Measurements from ENCODE around the gene HLA-DMA. TPM values are rescaled to one million over a fixed set of nuclear protein-coding genes. Genes with fewer than 3 reads are reported as not detected.

Gene HLA-DMA
- total and polyA plus RNA-seq, 2 of the 13 experiments (the other 11 are each of a cell fraction or from before 2014, with no cell fraction given) = 0.70 to 0.71 TPM

DNA sequence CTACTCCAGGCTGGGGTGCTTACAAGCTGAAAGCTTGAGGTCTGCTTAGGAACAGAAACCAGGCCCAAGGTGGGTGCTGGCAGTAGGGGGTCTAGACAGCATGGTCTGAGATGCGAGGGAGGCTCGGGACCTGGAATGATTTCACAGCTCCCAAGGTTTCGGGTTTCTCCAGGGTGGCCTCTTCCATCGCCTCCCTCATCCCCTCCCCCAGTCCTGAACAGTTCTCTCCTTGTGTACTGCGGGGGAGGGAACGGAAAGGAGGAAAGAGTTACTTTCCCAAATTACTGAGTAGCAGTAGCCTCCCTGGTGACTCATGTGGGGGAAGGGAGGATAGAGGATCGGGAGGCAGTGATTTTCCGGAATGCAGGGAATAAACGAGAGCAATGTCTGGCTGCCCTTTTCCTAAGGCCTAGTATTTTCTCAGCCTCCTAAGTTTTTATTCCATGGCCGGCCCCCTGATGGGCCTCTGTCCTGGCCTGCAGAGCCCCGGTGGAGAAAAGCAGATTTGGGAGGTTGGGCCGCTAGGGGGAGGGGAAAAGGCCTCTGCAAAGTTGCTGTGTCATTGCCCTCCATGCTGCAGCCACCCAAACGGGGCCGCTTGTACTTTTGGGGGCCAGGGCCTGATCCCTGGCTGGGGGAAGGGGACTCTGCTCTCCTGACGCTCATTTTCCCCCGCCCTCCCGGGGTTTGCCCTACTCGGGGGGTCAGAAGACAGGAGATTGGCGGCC, 17.0 kb upstream of the HLA-DMA start (continued):
- TF ChIP-seq, protein P1, sequence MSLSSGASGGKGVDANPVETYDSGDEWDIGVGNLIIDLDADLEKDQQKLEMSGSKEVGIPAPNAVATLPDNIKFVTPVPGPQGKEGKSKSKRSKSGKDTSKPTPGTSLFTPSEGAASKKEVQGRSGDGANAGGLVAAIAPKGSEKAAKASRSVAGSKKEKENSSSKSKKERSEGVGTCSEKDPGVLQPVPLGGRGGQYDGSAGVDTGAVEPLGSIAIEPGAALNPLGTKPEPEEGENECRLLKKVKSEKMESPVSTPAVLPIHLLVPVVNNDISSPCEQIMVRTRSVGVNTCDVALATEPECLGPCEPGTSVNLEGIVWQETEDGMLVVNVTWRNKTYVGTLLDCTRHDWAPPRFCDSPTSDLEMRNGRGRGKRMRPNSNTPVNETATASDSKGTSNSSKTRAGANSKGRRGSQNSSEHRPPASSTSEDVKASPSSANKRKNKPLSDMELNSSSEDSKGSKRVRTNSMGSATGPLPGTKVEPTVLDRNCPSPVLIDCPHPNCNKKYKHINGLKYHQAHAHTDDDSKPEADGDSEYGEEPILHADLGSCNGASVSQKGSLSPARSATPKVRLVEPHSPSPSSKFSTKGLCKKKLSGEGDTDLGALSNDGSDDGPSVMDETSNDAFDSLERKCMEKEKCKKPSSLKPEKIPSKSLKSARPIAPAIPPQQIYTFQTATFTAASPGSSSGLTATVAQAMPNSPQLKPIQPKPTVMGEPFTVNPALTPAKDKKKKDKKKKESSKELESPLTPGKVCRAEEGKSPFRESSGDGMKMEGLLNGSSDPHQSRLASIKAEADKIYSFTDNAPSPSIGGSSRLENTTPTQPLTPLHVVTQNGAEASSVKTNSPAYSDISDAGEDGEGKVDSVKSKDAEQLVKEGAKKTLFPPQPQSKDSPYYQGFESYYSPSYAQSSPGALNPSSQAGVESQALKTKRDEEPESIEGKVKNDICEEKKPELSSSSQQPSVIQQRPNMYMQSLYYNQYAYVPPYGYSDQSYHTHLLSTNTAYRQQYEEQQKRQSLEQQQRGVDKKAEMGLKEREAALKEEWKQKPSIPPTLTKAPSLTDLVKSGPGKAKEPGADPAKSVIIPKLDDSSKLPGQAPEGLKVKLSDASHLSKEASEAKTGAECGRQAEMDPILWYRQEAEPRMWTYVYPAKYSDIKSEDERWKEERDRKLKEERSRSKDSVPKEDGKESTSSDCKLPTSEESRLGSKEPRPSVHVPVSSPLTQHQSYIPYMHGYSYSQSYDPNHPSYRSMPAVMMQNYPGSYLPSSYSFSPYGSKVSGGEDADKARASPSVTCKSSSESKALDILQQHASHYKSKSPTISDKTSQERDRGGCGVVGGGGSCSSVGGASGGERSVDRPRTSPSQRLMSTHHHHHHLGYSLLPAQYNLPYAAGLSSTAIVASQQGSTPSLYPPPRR (CRISPR knock-in tag; IDR thresholded peaks at IDR 0.05; ENCODE audit: borderline replicate concordance) = no peak
- peak; percentile 30; the same call in 1 of the 2 replicates for TF ChIP-seq ZNF350 (CRISPR knock-in tag; IDR thresholded peaks at IDR 0.05; ENCODE audit: borderline replicate concordance, low read depth)
- TF ChIP-seq, protein P2, sequence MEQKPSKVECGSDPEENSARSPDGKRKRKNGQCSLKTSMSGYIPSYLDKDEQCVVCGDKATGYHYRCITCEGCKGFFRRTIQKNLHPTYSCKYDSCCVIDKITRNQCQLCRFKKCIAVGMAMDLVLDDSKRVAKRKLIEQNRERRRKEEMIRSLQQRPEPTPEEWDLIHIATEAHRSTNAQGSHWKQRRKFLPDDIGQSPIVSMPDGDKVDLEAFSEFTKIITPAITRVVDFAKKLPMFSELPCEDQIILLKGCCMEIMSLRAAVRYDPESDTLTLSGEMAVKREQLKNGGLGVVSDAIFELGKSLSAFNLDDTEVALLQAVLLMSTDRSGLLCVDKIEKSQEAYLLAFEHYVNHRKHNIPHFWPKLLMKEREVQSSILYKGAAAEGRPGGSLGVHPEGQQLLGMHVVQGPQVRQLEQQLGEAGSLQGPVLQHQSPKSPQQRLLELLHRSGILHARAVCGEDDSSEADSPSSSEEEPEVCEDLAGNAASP (CRISPR knock-in tag; IDR thresholded peaks at IDR 0.05; ENCODE audit: borderline replicate concordance) = peak; percentile 20; the same call in 1 of the 2 replicates
- TF ChIP-seq, protein P3, sequence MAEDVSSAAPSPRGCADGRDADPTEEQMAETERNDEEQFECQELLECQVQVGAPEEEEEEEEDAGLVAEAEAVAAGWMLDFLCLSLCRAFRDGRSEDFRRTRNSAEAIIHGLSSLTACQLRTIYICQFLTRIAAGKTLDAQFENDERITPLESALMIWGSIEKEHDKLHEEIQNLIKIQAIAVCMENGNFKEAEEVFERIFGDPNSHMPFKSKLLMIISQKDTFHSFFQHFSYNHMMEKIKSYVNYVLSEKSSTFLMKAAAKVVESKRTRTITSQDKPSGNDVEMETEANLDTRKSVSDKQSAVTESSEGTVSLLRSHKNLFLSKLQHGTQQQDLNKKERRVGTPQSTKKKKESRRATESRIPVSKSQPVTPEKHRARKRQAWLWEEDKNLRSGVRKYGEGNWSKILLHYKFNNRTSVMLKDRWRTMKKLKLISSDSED (CRISPR knock-in tag; IDR thresholded peaks at IDR 0.05) = peak; percentile 14; the same call in 1 of the 2 replicates
- TF ChIP-seq YY1 (IDR thresholded peaks at IDR 0.05; ENCODE audit: insufficient read depth, insufficient replicate concordance, low read depth, low read length) = peak; percentile 93
- TF ChIP-seq ZNF546 (CRISPR knock-in tag; conservative IDR thresholded peaks at IDR 0.05) = no peak
- TF ChIP-seq HNRNPLL (IDR thresholded peaks at IDR 0.05; ENCODE audit: low read depth, low read length, poor library complexity, severe bottlenecking) = peak; percentile 32
- TF ChIP-seq MAF1 (CRISPR knock-in tag; IDR thresholded peaks at IDR 0.05; ENCODE audit: borderline replicate concordance) = peak; percentile 62; the same call in 1 of the 2 replicates
- TF ChIP-seq, protein P4, sequence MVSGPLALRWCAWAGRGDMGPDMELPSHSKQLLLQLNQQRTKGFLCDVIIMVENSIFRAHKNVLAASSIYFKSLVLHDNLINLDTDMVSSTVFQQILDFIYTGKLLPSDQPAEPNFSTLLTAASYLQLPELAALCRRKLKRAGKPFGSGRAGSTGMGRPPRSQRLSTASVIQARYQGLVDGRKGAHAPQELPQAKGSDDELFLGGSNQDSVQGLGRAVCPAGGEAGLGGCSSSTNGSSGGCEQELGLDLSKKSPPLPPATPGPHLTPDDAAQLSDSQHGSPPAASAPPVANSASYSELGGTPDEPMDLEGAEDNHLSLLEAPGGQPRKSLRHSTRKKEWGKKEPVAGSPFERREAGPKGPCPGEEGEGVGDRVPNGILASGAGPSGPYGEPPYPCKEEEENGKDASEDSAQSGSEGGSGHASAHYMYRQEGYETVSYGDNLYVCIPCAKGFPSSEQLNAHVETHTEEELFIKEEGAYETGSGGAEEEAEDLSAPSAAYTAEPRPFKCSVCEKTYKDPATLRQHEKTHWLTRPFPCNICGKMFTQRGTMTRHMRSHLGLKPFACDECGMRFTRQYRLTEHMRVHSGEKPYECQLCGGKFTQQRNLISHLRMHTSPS (CRISPR knock-in tag; IDR thresholded peaks at IDR 0.05; ENCODE audit: low read depth) = no peak
- TF ChIP-seq MATR3 (CRISPR knock-in tag; IDR thresholded peaks at IDR 0.05) = no peak
- TF ChIP-seq SRSF1 (optimal IDR thresholded peaks at IDR 0.05; ENCODE audit: low read depth, low read length) = no peak
- peak; percentile 5; the same call in 1 of the 2 replicates for TF ChIP-seq TMF1 (CRISPR knock-in tag; IDR thresholded peaks at IDR 0.05; ENCODE audit: low read depth)
- TF ChIP-seq, protein P5, sequence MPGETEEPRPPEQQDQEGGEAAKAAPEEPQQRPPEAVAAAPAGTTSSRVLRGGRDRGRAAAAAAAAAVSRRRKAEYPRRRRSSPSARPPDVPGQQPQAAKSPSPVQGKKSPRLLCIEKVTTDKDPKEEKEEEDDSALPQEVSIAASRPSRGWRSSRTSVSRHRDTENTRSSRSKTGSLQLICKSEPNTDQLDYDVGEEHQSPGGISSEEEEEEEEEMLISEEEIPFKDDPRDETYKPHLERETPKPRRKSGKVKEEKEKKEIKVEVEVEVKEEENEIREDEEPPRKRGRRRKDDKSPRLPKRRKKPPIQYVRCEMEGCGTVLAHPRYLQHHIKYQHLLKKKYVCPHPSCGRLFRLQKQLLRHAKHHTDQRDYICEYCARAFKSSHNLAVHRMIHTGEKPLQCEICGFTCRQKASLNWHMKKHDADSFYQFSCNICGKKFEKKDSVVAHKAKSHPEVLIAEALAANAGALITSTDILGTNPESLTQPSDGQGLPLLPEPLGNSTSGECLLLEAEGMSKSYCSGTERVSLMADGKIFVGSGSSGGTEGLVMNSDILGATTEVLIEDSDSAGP (CRISPR knock-in tag; IDR thresholded peaks at IDR 0.05; ENCODE audit: borderline replicate concordance) = peak; percentile 25; the same call in 1 of the 2 replicates
- peak; percentile 91 for TF ChIP-seq BRD4 (CRISPR knock-in tag; IDR thresholded peaks at IDR 0.05)
- peak; percentile 84; the same call in 1 of the 2 replicates for TF ChIP-seq PCBP1 (IDR thresholded peaks at IDR 0.05; ENCODE audit: borderline replicate concordance, low read depth, low read length)
- peak; percentile 53; the same call in 1 of the 2 replicates for TF ChIP-seq ZSCAN22 (CRISPR knock-in tag; IDR thresholded peaks at IDR 0.05)
